Hepatocyte (in vitro differentiated cells): Measurements from ENCODE around the gene CHRNB1.

Source experiments
- EZH2 ChIP-seq: fragments of 200-600 bp; sonication (generic); IDR thresholded peaks from 2 replicates; pipeline ENCODE4 v1.6.1; 2016; ENCODE audit warnings: antibody characterized with exemption, mild to moderate bottlenecking, borderline replicate concordance
- EZH2phosphoT487 ChIP-seq: fragments of 200-600 bp; sonication (generic); IDR thresholded peaks from one replicate; pipeline ENCODE4 v1.6.1; 2018; ENCODE audit warnings: antibody characterized with exemption, mild to moderate bottlenecking, low read depth, moderate library complexity; ENCODE audit not compliant: unreplicated experiment, severe bottlenecking
- TF ChIP-seq, protein P1 (sequence below): fragments of 200-600 bp; sonication (generic); IDR thresholded peaks from 2 replicates; pipeline ENCODE4 v1.5.1; 2016; ENCODE audit warnings: antibody characterized with exemption, mild to moderate bottlenecking; ENCODE audit not compliant: poor library complexity

DNA sequence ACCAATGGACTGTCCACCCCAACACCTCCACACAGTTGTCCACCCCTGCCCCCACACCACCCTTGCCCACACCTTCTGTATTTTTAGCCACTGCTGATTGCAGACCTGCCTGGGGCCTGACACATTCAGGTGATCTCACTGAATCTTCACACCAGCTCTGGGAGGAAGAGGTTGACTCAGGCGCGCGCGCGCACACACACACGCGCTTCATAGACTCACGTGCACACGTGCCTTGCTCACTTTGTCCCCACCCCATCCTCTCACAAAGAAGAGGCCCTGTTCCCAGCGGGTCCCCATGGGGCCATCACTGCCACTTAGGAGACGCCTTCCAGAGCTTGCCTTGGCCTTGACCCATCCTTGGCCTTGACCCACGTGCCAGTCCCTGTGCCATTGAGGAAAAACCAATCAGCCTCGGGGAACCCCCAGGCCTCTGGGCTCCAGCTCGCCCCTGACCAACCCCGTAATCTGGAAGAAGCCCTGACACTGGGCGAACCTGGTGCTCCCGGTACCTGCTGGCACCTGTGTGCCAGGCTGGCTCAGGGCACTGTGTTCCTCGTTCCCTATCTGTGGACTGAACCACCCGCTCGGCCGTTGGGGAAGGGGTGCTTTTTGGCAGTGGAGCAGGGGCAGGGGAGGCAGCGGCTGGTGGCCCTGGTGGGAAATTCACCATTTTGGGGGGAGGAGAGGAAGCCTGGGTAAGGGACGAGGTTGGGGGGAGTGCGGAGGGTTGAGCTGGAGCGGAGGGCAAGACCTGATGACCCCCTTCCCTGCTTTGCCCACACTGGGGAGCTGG is 34.0 kb upstream of the CHRNB1 start:
- TF ChIP-seq, protein P1, sequence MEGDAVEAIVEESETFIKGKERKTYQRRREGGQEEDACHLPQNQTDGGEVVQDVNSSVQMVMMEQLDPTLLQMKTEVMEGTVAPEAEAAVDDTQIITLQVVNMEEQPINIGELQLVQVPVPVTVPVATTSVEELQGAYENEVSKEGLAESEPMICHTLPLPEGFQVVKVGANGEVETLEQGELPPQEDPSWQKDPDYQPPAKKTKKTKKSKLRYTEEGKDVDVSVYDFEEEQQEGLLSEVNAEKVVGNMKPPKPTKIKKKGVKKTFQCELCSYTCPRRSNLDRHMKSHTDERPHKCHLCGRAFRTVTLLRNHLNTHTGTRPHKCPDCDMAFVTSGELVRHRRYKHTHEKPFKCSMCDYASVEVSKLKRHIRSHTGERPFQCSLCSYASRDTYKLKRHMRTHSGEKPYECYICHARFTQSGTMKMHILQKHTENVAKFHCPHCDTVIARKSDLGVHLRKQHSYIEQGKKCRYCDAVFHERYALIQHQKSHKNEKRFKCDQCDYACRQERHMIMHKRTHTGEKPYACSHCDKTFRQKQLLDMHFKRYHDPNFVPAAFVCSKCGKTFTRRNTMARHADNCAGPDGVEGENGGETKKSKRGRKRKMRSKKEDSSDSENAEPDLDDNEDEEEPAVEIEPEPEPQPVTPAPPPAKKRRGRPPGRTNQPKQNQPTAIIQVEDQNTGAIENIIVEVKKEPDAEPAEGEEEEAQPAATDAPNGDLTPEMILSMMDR: no peak
- TF ChIP-seq EZH2 (no peak), EZH2phosphoT487 (no peak)
